Measurements from ENCODE around the gene DDOST. TPM values are rescaled to one million over a fixed set of nuclear protein-coding genes. Genes with fewer than 3 reads are reported as not detected.

The DDOST gene
- total RNA-seq, 1 donor from 2014 or later: 179 TPM

DNA sequence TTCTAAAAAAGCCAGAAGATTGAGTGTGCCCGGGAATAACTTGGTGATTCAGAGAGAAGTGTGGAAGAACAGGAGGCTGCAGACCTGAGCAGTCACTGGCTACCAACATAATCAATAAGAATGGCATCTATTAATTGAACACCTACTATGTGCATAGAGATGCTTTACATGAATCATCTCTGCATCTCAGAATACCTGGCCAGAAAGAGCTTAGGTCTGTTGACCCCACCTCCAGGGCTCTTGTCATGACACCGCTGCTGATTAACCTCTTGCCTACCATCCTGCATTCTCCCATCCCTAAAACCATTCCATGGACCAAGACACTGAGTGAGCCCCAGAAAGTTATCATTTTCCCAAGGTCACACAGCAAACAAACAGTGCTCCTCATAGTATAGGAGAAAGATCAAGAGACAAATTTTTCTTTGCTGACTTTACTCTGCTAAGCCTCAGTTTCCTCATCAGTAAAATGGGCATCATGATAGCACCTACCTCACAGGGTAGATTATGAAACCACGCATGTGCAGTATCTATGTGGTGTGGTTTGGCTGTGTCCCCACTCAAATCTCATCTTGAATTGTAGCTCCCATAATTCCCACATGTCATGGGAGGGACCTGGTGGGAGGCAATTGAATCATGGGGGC lies 44.2 kb downstream of the DDOST start:
- H3K27me3 Mint-ChIP-seq (ENCODE audit: low read depth): no peaks in the 10 kb centered on the region
- TF ChIP-seq, protein P1, sequence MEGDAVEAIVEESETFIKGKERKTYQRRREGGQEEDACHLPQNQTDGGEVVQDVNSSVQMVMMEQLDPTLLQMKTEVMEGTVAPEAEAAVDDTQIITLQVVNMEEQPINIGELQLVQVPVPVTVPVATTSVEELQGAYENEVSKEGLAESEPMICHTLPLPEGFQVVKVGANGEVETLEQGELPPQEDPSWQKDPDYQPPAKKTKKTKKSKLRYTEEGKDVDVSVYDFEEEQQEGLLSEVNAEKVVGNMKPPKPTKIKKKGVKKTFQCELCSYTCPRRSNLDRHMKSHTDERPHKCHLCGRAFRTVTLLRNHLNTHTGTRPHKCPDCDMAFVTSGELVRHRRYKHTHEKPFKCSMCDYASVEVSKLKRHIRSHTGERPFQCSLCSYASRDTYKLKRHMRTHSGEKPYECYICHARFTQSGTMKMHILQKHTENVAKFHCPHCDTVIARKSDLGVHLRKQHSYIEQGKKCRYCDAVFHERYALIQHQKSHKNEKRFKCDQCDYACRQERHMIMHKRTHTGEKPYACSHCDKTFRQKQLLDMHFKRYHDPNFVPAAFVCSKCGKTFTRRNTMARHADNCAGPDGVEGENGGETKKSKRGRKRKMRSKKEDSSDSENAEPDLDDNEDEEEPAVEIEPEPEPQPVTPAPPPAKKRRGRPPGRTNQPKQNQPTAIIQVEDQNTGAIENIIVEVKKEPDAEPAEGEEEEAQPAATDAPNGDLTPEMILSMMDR (conservative IDR thresholded peaks at IDR 0.05): no peak
- peaks cover 11% of the 10 kb centered on the region for H3K4me1 Mint-ChIP-seq
- no peaks in the 10 kb centered on the region for H3K9me3 Mint-ChIP-seq
- DNase-seq (ENCODE audit: low read depth, low spot score): no peak
- H3K4me3 Mint-ChIP-seq: no peak overlapping the region
- no peak overlapping the region for H3K27ac Mint-ChIP-seq (ENCODE audit: unreplicated experiment)
- no peaks in the 10 kb centered on the region for H3K36me3 Mint-ChIP-seq (ENCODE audit: low read depth)

DNA sequence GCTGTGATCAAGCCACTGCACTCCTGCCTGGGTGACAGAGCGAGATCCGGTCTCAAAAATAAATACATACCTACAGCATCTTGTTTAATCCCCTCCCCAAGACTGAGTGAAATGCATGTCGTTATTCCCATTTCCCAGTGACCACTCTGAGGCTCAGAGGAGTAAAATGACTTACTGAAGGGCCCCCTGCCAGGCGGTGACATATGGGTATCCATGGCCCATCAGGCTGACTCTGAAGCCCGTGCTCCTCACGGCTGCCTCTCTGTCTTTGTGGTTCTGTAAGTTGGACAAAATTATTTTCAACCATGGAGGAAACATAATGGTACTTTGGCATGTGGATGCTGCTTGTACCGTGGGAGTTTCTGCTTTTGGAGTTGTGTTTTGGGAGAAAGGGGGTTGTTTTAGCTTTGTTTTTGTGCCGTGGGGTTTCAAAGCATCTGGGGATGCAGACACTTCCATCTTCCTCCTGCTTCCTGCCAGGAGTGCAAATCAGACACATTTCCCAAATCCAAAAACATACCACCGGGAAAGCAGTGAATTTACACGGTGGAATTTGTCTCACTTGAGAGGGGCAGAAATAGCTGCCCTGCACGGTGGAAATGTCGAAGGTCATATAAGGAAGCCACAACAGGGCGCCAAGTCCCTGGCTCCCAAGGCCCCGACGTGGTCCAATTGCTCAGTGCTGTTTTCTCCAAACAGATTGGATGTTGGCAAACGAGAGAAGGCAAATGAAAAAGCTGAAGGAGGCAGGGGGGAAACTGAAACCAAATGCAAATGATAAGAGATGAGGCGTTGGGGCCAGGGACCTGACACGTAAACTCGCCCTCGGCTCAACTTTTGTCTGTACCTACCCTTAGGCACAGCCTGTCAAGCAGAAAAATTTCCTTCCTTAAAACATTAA lies 45.0 kb downstream of the DDOST start:
- TF ChIP-seq, protein P1 (conservative IDR thresholded peaks at IDR 0.05): no peak
- Mint-ChIP-seq H3K27ac (ENCODE audit: unreplicated experiment) (no peak overlapping the region), H3K27me3 (ENCODE audit: low read depth) (no peaks in the 10 kb centered on the region), H3K4me1 (peaks cover 12% of the 10 kb centered on the region), H3K4me3 (no peak overlapping the region), H3K36me3 (ENCODE audit: low read depth) (no peaks in the 10 kb centered on the region), H3K9me3 (no peaks in the 10 kb centered on the region)
- DNase-seq (ENCODE audit: low read depth, low spot score): no peak

DNA sequence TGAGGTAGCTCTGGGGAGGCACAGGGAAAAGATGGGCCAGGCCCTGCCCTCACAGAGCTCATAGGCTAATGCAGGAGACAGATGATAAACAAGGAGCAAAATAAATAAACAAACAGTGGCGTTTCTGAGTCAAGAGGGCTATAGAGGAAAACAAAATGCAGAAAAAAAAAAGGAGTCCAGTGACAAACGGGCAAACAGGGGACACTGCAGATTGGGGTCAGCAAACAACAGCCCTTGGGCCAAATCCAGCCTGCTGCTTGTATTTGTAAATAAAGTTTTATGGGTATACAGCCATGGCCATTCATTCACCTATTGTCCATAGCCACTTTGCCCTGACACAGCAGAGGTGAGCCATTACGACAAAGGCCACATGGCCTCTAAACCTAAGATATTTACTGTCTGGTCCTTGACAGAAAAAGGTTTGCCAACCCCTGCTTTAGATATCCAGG lies 47.0 kb downstream of the DDOST start:
- peaks cover 18% of the 10 kb centered on the region for H3K4me1 Mint-ChIP-seq

DNA sequence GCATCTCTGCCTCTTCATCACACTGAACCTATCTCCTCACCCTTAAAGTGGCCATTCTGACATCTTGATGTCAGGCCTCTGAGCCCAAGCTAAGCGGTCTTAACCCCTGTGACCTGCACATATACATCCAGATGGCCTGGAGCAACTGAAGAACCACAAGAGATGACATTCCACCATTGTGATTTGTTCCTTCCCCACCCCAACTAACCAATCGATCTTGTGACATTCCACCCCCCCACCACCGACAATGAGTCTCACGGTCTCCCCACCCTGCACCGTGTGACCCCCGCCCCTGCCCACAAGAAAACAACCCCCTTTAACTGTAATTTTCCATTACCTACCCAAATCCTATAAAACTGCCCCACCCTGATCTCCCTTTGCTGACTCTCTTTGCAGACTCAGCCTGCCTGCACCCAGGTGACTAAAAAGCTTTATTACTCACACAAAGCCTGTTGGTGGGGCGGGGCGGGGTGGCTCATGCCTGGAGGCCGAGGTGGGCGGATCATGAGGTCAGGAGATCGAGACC lies 48.9 kb downstream of the DDOST start:
- Mint-ChIP-seq H3K9me3 (no peaks in the 10 kb centered on the region), H3K27ac (ENCODE audit: unreplicated experiment) (no peak overlapping the region), H3K4me3 (no peak overlapping the region), H3K27me3 (ENCODE audit: low read depth) (peaks cover 3% of the 10 kb centered on the region), H3K4me1 (peaks cover 18% of the 10 kb centered on the region), H3K36me3 (ENCODE audit: low read depth) (no peaks in the 10 kb centered on the region)
- no peak for DNase-seq (ENCODE audit: low read depth, low spot score)
- TF ChIP-seq, protein P1 (conservative IDR thresholded peaks at IDR 0.05): no peak

More for the DNA sequence above, 47.0 kb downstream of the DDOST start:
- Mint-ChIP-seq H3K27ac (ENCODE audit: unreplicated experiment) (no peak overlapping the region), H3K36me3 (ENCODE audit: low read depth) (no peaks in the 10 kb centered on the region), H3K9me3 (no peaks in the 10 kb centered on the region), H3K27me3 (ENCODE audit: low read depth) (no peaks in the 10 kb centered on the region), H3K4me3 (no peak overlapping the region)
- no peak for DNase-seq (ENCODE audit: low read depth, low spot score)
- TF ChIP-seq, protein P1 (conservative IDR thresholded peaks at IDR 0.05): no peak

DNA sequence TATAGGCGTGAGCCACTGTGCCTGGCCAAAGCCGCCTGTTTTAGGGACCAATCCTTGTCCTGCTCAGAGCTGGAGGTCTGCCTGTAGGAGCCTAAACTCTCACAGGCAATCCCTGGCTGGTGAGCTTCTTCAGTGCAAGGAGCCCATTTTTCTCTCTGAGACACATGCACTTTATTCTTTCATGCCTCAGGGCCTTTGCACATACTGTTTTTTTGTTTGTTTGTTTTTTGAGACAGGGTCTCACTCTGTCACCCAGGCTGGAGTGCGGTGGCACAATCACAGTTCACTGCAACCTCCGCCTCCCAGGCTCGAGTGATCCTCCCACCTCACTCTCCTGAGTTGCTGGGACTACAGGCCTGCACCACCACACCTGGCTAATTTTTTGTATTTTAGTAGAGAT lies 49.5 kb downstream of the DDOST start:
- no peaks in the 10 kb centered on the region for H3K9me3 Mint-ChIP-seq
- H3K36me3 Mint-ChIP-seq (ENCODE audit: low read depth): no peaks in the 10 kb centered on the region
- no peak overlapping the region for H3K27ac Mint-ChIP-seq (ENCODE audit: unreplicated experiment)
- TF ChIP-seq, protein P1 (conservative IDR thresholded peaks at IDR 0.05): no peak
- H3K27me3 Mint-ChIP-seq (ENCODE audit: low read depth): peaks cover 3% of the 10 kb centered on the region
- H3K4me1 Mint-ChIP-seq: peaks cover 18% of the 10 kb centered on the region
- DNase-seq (ENCODE audit: low read depth, low spot score): no peak
- no peak overlapping the region for H3K4me3 Mint-ChIP-seq
